Panc1 (cell line): ENCODE results near the gene MEAK7. TPM values are rescaled to one million over a fixed set of nuclear protein-coding genes. Genes with fewer than 3 reads are reported as not detected.

Experiments
- ATAC-seq: fragments of 200-7000 bp; cut with Tn5 transposase; 2 replicates; pipeline ENCODE4 v1.9.1; 2020; ENCODE audit warnings: mild to moderate bottlenecking, moderate library complexity
- BruUV-seq: library from RNA; stranded (reverse); fragments of 400-500 nt; replicated peaks from 2 replicates; lab custom pipeline; 2021; lab: Mats Ljungman, UMichigan
- CTCF ChIA-PET: fragments of 300-600 bp; sonication (Branson Sonifier 250); formaldehyde crosslinking; loops from one replicate; lab custom pipeline; 2022; ENCODE audit warnings: antibody characterized with exemption; lab: Charles Lee
- POLR2A ChIA-PET: fragments of 300-600 bp; sonication (Branson Sonifier 250); formaldehyde crosslinking; loops from one replicate; lab custom pipeline; 2022; ENCODE audit warnings: antibody characterized with exemption; lab: Charles Lee
- DNase-seq: peaks from one replicate; pipeline ENCODE4 v3.0.0-alpha.2; 2010; ENCODE audit warnings: low read depth, low spot score
- H3K27ac ChIP-seq: 2 replicates; pipeline ENCODE4 v1.5.1; 2011; ENCODE audit warnings: mild to moderate bottlenecking, low read length, inconsistent platforms
- H3K27me3 ChIP-seq: fragments of 200-500 bp; sonication (Bioruptor generic); 2 replicates; pipeline ENCODE4 v1.6.0; 2014; ENCODE audit warnings: low read length, inconsistent platforms; ENCODE audit not compliant: control insufficient read depth, insufficient read depth
- H3K36me3 ChIP-seq: fragments of 200-500 bp; sonication (Bioruptor generic); 2 replicates; pipeline ENCODE4 v1.5.1; 2014; ENCODE audit warnings: inconsistent platforms, mild to moderate bottlenecking, low read length, moderate library complexity; ENCODE audit not compliant: control insufficient read depth, insufficient read depth
- H3K4me1 ChIP-seq: 2 replicates; pipeline ENCODE4 v1.5.1; 2011; ENCODE audit warnings: inconsistent platforms, mild to moderate bottlenecking, low read length, moderate library complexity; ENCODE audit not compliant: control insufficient read depth, insufficient read depth
- H3K4me3 ChIP-seq, 2 experiments: 2 replicates each; pipeline ENCODE4 v1.5.1; 2011 to 2012; ENCODE audit warnings: low read depth in 2 of 2, low read length in 2 of 2, mild to moderate bottlenecking in 2 of 2, inconsistent platforms in 1 of 2, moderate library complexity in 1 of 2
- H3K9me3 ChIP-seq: fragments of 200-500 bp; sonication (Bioruptor generic); 2 replicates; pipeline ENCODE4 v1.5.1; 2014; ENCODE audit warnings: low read depth, mild to moderate bottlenecking, inconsistent platforms, low read length, moderate library complexity; ENCODE audit not compliant: control insufficient read depth, insufficient read depth
- CTCF ChIP-seq: fragments of 450-650 bp; IDR thresholded peaks from 2 replicates; pipeline ENCODE4 v1.5.1; 2017; ENCODE audit warnings: mild to moderate bottlenecking
- POLR2AphosphoS5 ChIP-seq: IDR thresholded peaks from 2 replicates; pipeline ENCODE4 v1.6.1; 2012; ENCODE audit warnings: mild to moderate bottlenecking, low read depth, low read length, moderate library complexity
- REST ChIP-seq, 2 experiments: IDR thresholded peaks; 2 replicates each; pipeline ENCODE4 v1.6.1; 2011 to 2012; ENCODE audit warnings: low read depth in 2 of 2, control low read depth in 1 of 2, low read length in 1 of 2, mild to moderate bottlenecking in 1 of 2, moderate library complexity in 1 of 2; ENCODE audit not compliant: insufficient read depth in 1 of 2
- SIN3A ChIP-seq: IDR thresholded peaks from 2 replicates; pipeline ENCODE4 v1.6.1; 2012; ENCODE audit warnings: low read depth, mild to moderate bottlenecking, low read length, moderate library complexity, borderline replicate concordance; ENCODE audit not compliant: insufficient read depth
- TCF7L2 ChIP-seq: IDR thresholded peaks from 2 replicates; pipeline ENCODE4 v1.6.1; 2011; ENCODE audit warnings: mild to moderate bottlenecking, low read depth, low read length, inconsistent platforms
- in situ Hi-C: cut with HindIII; loops from 2 replicates; pipeline ENCODE4 v1.10.0; 2016; ENCODE audit warnings: low sequenced_read_pairs, low pct_unique_long_range_greater_than_20kb
- intact Hi-C: fragments of 100-400 bp; cut with micrococcal nuclease; formaldehyde crosslinking; loops from one replicate; pipeline ENCODE4 v1.10.0; 2022; ENCODE audit not compliant: unreplicated experiment
- total RNA-seq: library from RNA; stranded (reverse); gene quantifications from one replicate; pipeline ENCODE4 v1.2.1, GENCODE V29; 2021; ENCODE audit not compliant: unreplicated experiment

The MEAK7 gene
- total RNA-seq, 1 experiment from 2014 or later = 17.2 TPM

GRCh38 chr16:84501077-84501735 is 3.3 kb downstream of the MEAK7 start:
- DNase-seq (peak; percentile 75), ATAC-seq (peak; percentile 24; the same call in 1 of the 2 replicates)
- CTCF ChIA-PET = no interaction called here
- H3K27me3 ChIP-seq = no peaks in the 10 kb centered on the region
- in situ Hi-C loops = no loop called here
- no peak overlapping the region for H3K27ac ChIP-seq
- POLR2A ChIA-PET = no interaction called here
- H3K36me3 ChIP-seq = no peaks in the 10 kb centered on the region; the same call in 1 of the 2 replicates
- H3K9me3 ChIP-seq = no peaks in the 10 kb centered on the region
- H3K4me1 ChIP-seq = peaks cover 26% of the 10 kb centered on the region
- TF ChIP-seq POLR2AphosphoS5 (no peak), SIN3A (no peak), CTCF (no peak), TCF7L2 (no peak), REST (IDR thresholded peaks at IDR 0.05; ENCODE audit: insufficient read depth in 1 of 2, low read depth in 2 of 2, low read length in 1 of 2) (no peak)
- BruUV-seq = no TSS peak
- no peak overlapping the region for H3K4me3 ChIP-seq
- intact Hi-C loops = no loop called here

GRCh38 chr16:84500531-84500930 is 3.9 kb downstream of the MEAK7 start:
- Histone ChIP-seq H3K27ac (no peak overlapping the region), H3K4me1 (peaks cover 20% of the 10 kb centered on the region), H3K4me3 (no peak overlapping the region), H3K27me3 (no peaks in the 10 kb centered on the region), H3K36me3 (no peaks in the 10 kb centered on the region; the same call in 1 of the 2 replicates), H3K9me3 (no peaks in the 10 kb centered on the region)
- TF ChIP-seq TCF7L2 (no peak), POLR2AphosphoS5 (no peak), REST (IDR thresholded peaks at IDR 0.05; ENCODE audit: insufficient read depth in 1 of 2, low read depth in 2 of 2, low read length in 1 of 2) (no peak), CTCF (no peak), SIN3A (no peak)
- in situ Hi-C loops (no loop called here), intact Hi-C loops (no loop called here)
- ATAC-seq (no peak), DNase-seq (no peak)
- BruUV-seq = no TSS peak
- POLR2A ChIA-PET = no interaction called here
- CTCF ChIA-PET = no interaction called here
